IMR-90 (cell line): Measurements from ENCODE around the gene PQBP1. TPM values are rescaled to one million over a fixed set of nuclear protein-coding genes. Genes with fewer than 3 reads are reported as not detected.

ENCODE experiments used
- ATAC-seq: fragments of 200-7000 bp; cut with Tn5 transposase; 2 replicates; pipeline ENCODE4 v1.9.1; 2020; ENCODE audit warnings: low read depth, mild to moderate bottlenecking, moderate library complexity
- BruUV-seq: library from RNA; stranded (reverse); fragments of 400-500 nt; replicated peaks from 2 replicates; lab custom pipeline; 2021; lab: Mats Ljungman, UMichigan
- CTCF ChIA-PET: fragments of 300-600 bp; formaldehyde crosslinking; extraction: SDS; loops from one replicate; lab custom pipeline; 2021; ENCODE audit warnings: antibody characterized with exemption; lab: Yijun Ruan, JAX
- POLR2A ChIA-PET: fragments of 300-600 bp; sonication (Branson Sonifier 250); formaldehyde crosslinking; loops from one replicate; lab custom pipeline; 2022; ENCODE audit warnings: antibody characterized with exemption; ENCODE audit not compliant: unreplicated experiment; lab: Charles Lee
- DNase-seq: peaks from one replicate; pipeline ENCODE4 v3.0.0; 2013
- H2AFZ ChIP-seq: replicated peaks from 2 replicates; pipeline ENCODE3; 2013; ENCODE audit warnings: low read length, mild to moderate bottlenecking; ENCODE audit not compliant: poor library complexity
- H2AK5ac ChIP-seq: 2 replicates; pipeline ENCODE4 v1.6.1; 2013; ENCODE audit warnings: low read depth, low read length, inconsistent platforms
- H2AK9ac ChIP-seq: replicated peaks from 2 replicates; pipeline ENCODE3; 2013; ENCODE audit warnings: mild to moderate bottlenecking, low read depth, low read length, moderate library complexity; ENCODE audit not compliant: poor library complexity
- H2BK120ac ChIP-seq: 2 replicates; pipeline ENCODE4 v1.6.1; 2013; ENCODE audit warnings: low read depth, low read length, inconsistent platforms
- H2BK15ac ChIP-seq: 3 replicates; pipeline ENCODE4 v1.6.1; 2013; ENCODE audit warnings: low read depth, low read length, inconsistent platforms
- H2BK20ac ChIP-seq: 2 replicates; pipeline ENCODE4 v1.6.1; 2013; ENCODE audit warnings: low read depth, mild to moderate bottlenecking, inconsistent platforms, low read length, moderate library complexity
- H2BK5ac ChIP-seq: 2 replicates; pipeline ENCODE4 v1.6.1; 2013; ENCODE audit warnings: mild to moderate bottlenecking, low read depth, low read length, inconsistent platforms; ENCODE audit not compliant: poor library complexity, severe bottlenecking
- H3K14ac ChIP-seq: replicated peaks from 2 replicates; pipeline ENCODE4 v1.6.1; 2013; ENCODE audit warnings: low read depth, low read length, inconsistent platforms
- H3K18ac ChIP-seq: 2 replicates; pipeline ENCODE4 v1.6.1; 2013; ENCODE audit warnings: low read depth, low read length, control low read depth
- H3K23ac ChIP-seq: 2 replicates; pipeline ENCODE4 v1.6.1; 2013; ENCODE audit warnings: low read depth, low read length, inconsistent platforms
- H3K27ac ChIP-seq: 2 replicates; pipeline ENCODE4 v1.5.1; 2013; ENCODE audit warnings: mild to moderate bottlenecking, control low read depth, low read length; ENCODE audit not compliant: insufficient read depth
- H3K27me3 ChIP-seq: 2 replicates; pipeline ENCODE4 v1.6.1; 2013; ENCODE audit warnings: low read length; ENCODE audit not compliant: control insufficient read depth, insufficient read depth
- H3K36me3 ChIP-seq: 2 replicates; pipeline ENCODE4 v1.6.1; 2013; ENCODE audit warnings: low read length, mixed read lengths; ENCODE audit not compliant: control insufficient read depth, insufficient read depth
- H3K4ac ChIP-seq: 2 replicates; pipeline ENCODE4 v1.6.1; 2013; ENCODE audit warnings: low read depth, low read length, inconsistent platforms
- H3K4me1 ChIP-seq: 2 replicates; pipeline ENCODE4 v1.6.1; 2013; ENCODE audit warnings: low read length, mixed read lengths; ENCODE audit not compliant: control insufficient read depth, insufficient read depth
- H3K4me2 ChIP-seq: 2 replicates; pipeline ENCODE4 v1.6.1; 2013; ENCODE audit warnings: low read depth, mild to moderate bottlenecking, control low read depth, low read length, moderate library complexity
- H3K4me3 ChIP-seq: 2 replicates; pipeline ENCODE4 v1.5.1; 2013; ENCODE audit warnings: low read depth, mild to moderate bottlenecking, control low read depth, low read length, moderate library complexity; ENCODE audit not compliant: insufficient read depth
- H3K56ac ChIP-seq: 2 replicates; pipeline ENCODE4 v1.6.1; 2013; ENCODE audit warnings: low read length, inconsistent platforms; ENCODE audit not compliant: insufficient read depth; ENCODE audit errors: extremely low read depth
- H3K79me1 ChIP-seq, 2 experiments: 2 replicates each; pipeline ENCODE4 v1.6.1; 2013; ENCODE audit warnings: low read length in 2 of 2, inconsistent platforms in 1 of 2, low read depth in 1 of 2
- H3K9ac ChIP-seq: 2 replicates; pipeline ENCODE4 v1.6.1; 2013; ENCODE audit warnings: low read depth, low read length, control low read depth
- H3K9me1 ChIP-seq: 2 replicates; pipeline ENCODE4 v1.6.1; 2013; ENCODE audit warnings: low read length, inconsistent platforms; ENCODE audit not compliant: insufficient read depth
- H3K9me3 ChIP-seq: 2 replicates; pipeline ENCODE4 v1.6.1; 2013; ENCODE audit warnings: low read length; ENCODE audit not compliant: control insufficient read depth, insufficient read depth
- H4K20me1 ChIP-seq: 2 replicates; pipeline ENCODE4 v1.6.1; 2013; ENCODE audit warnings: low read length, inconsistent platforms; ENCODE audit not compliant: insufficient read depth
- H4K5ac ChIP-seq: 2 replicates; pipeline ENCODE4 v1.6.1; 2013; ENCODE audit warnings: mild to moderate bottlenecking, low read depth, low read length, control low read depth
- H4K8ac ChIP-seq, 2 experiments: 2 replicates each; pipeline ENCODE4 v1.6.1; 2013; ENCODE audit warnings: low read depth in 2 of 2, low read length in 2 of 2, control low read depth in 1 of 2, inconsistent platforms in 1 of 2
- H4K91ac ChIP-seq: 2 replicates; pipeline ENCODE4 v1.6.1; 2013; ENCODE audit warnings: low read depth, low read length, inconsistent platforms; ENCODE audit not compliant: insufficient read depth
- CTCF ChIP-seq: conservative IDR thresholded peaks from 2 replicates; pipeline ENCODE4 v1.5.1; 2012; ENCODE audit warnings: mild to moderate bottlenecking, low read depth, low read length, improper control_type of control experiment
- MXI1 ChIP-seq: IDR thresholded peaks from 2 replicates; pipeline ENCODE4 v1.6.1; 2012; ENCODE audit warnings: low read depth, mild to moderate bottlenecking, low read length, moderate library complexity, borderline replicate concordance
- RFX5 ChIP-seq: IDR thresholded peaks from 2 replicates; pipeline ENCODE4 v1.8.0; 2012; ENCODE audit warnings: low read depth, mild to moderate bottlenecking, low read length, moderate library complexity
- SMC3 ChIP-seq: fragments of 150-350 bp; IDR thresholded peaks from 2 replicates; pipeline ENCODE4 v1.6.1; 2016; ENCODE audit warnings: low read depth, mild to moderate bottlenecking, antibody characterized with exemption, low read length, moderate library complexity
- WGBS, 2 experiments: methylation state at CpG; one replicate each; pipeline versions ENCODE4 v1.1.5 to v1.1.7; 2013; ENCODE audit warnings: missing lambda C conversion rate in 2 of 2; ENCODE audit not compliant: insufficient read length in 1 of 2; ENCODE audit errors: extremely low coverage in 2 of 2; 5-methylcytosine and 5-hydroxymethylcytosine counted together
- dilution Hi-C: fragments of 300-500 bp; cut with HindIII; formaldehyde crosslinking; loops from one replicate; pipeline ENCODE4 v1.14.3; 2018; ENCODE audit warnings: low sequenced_read_pairs; ENCODE audit not compliant: unreplicated experiment
- in situ Hi-C: fragments of 300-500 bp; cut with MboI; formaldehyde crosslinking; loops from 3 replicates; pipeline ENCODE4 v1.14.3; 2019; ENCODE audit warnings: low sequenced_read_pairs, inconsistent platforms, mixed read lengths
- intact Hi-C: fragments of 100-400 bp; cut with micrococcal nuclease; formaldehyde crosslinking; loops from 2 replicates; pipeline ENCODE4 v1.10.0; 2022
- polyA plus RNA-seq, 3 experiments: library from polyadenylated mRNA; depleted of rRNA; stranded (reverse); fragments of >200 nt; gene quantifications; 2 replicates each; pipeline ENCODE4 v1.2.3, GENCODE V29; 2012; ENCODE audit warnings: low replicate concordance in 1 of 3
- total RNA-seq: library from RNA; depleted of rRNA; stranded (reverse); fragments of >200 nt; gene quantifications from 2 replicates; pipeline ENCODE4 v1.2.3, GENCODE V29; 2012

PQBP1 gene
- total and polyA plus RNA-seq, 2 of the 4 experiments (the other 2 are of a cell fraction) = 96.4 to 120 TPM

- dilution Hi-C loops (no loop called here), in situ Hi-C loops (no loop called here), intact Hi-C loops (no loop called here)
- Histone ChIP-seq H3K36me3 (peaks cover 26% of the 10 kb centered on the region), H2BK15ac (no peak overlapping the region), H3K27me3 (no peaks in the 10 kb centered on the region), H3K4ac (no peak overlapping the region), H2BK5ac (no peak overlapping the region), H4K8ac (no peak overlapping the region), H3K27ac (no peak overlapping the region), H3K14ac (no peak overlapping the region), H3K9ac (no peak overlapping the region), H3K79me1 (peaks cover 2 to 8% of the 10 kb centered on the region in 2 experiments; a peak in 3 of 4 replicates), H2BK120ac (no peak overlapping the region), H3K56ac (no peak overlapping the region), H3K4me2 (no peak overlapping the region), H3K4me1 (peaks cover 3% of the 10 kb centered on the region; the same call in 1 of the 2 replicates), H2AK5ac (no peak overlapping the region), H2AFZ (no peak overlapping the region), H3K23ac (no peak overlapping the region), H3K4me3 (no peak overlapping the region), H4K20me1 (peaks cover 15% of the 10 kb centered on the region; the same call in 1 of the 2 replicates), H4K5ac (no peak overlapping the region), H3K18ac (no peak overlapping the region), H2BK20ac (no peak overlapping the region), H2AK9ac (no peak overlapping the region), H3K9me3 (no peaks in the 10 kb centered on the region; the same call in 1 of the 2 replicates), H4K91ac (no peak overlapping the region), H3K9me1 (no peaks in the 10 kb centered on the region; the same call in 1 of the 2 replicates)
- BruUV-seq = no TSS peak
- ChIA-PET POLR2A (no interaction called here), CTCF (no interaction called here)
- TF ChIP-seq MXI1 = no peak
- no peak for TF ChIP-seq RFX5
- no peak for TF ChIP-seq CTCF
- no peak for TF ChIP-seq SMC3
- DNase-seq (no peak), ATAC-seq (no peak)
- 81% methylated on average over 4 of the region's 5 CpGs; no CpG with 5 or more reads in 1 of the 2 experiments for WGBS, 2 experiments
Observed at GRCh38 chrX:48924270-48924669, 26.5 kb downstream of the PQBP1 start.
